ENCODE measurements around the gene LAMA3.

- no peak for TF ChIP-seq POLR2A (IDR thresholded peaks at IDR 0.05)
- TF ChIP-seq, protein P1, sequence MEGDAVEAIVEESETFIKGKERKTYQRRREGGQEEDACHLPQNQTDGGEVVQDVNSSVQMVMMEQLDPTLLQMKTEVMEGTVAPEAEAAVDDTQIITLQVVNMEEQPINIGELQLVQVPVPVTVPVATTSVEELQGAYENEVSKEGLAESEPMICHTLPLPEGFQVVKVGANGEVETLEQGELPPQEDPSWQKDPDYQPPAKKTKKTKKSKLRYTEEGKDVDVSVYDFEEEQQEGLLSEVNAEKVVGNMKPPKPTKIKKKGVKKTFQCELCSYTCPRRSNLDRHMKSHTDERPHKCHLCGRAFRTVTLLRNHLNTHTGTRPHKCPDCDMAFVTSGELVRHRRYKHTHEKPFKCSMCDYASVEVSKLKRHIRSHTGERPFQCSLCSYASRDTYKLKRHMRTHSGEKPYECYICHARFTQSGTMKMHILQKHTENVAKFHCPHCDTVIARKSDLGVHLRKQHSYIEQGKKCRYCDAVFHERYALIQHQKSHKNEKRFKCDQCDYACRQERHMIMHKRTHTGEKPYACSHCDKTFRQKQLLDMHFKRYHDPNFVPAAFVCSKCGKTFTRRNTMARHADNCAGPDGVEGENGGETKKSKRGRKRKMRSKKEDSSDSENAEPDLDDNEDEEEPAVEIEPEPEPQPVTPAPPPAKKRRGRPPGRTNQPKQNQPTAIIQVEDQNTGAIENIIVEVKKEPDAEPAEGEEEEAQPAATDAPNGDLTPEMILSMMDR (IDR thresholded peaks at IDR 0.05), result no peak
- TF ChIP-seq EP300 (IDR thresholded peaks at IDR 0.05), result no peak
Measured at GRCh38 chr18:23816021-23816420, 126.8 kb downstream of the LAMA3 start.
